A549 (cell line): ENCODE results near the gene PTH2. TPM values are rescaled to one million over a fixed set of nuclear protein-coding genes. Genes with fewer than 3 reads are reported as not detected.

ENCODE experiments used
- CBX2 ChIP-seq: fragments of 200-600 bp; sonication (generic); IDR thresholded peaks from 2 replicates; pipeline ENCODE4 v1.6.1; 2016; ENCODE audit warnings: low read depth, mild to moderate bottlenecking, borderline replicate concordance
- CHD2 ChIP-seq: fragments of 150-350 bp; IDR thresholded peaks from 2 replicates; pipeline ENCODE4 v1.6.1; 2014; ENCODE audit warnings: low read length; ENCODE audit not compliant: partially characterized antibody
- EHF ChIP-seq: fragments of 250-450 bp; sonication (Bioruptor Pico); IDR thresholded peaks from 2 replicates; pipeline ENCODE4 v1.5.0; 2020; ENCODE audit warnings: mild to moderate bottlenecking
- ELK1 ChIP-seq: fragments of 150-350 bp; IDR thresholded peaks from 2 replicates; pipeline ENCODE4 v1.6.1; 2014; ENCODE audit warnings: low read depth, mild to moderate bottlenecking, low read length
- EP300 ChIP-seq, 2 experiments: fragments of >200 bp; sonication (Bioruptor Twin); formaldehyde crosslinking; IDR thresholded peaks; 2 replicates in 1 of 2; 3 replicates in 1 of 2; pipeline ENCODE4 v1.6.1; 2016 to 2017
- ESRRA ChIP-seq: fragments of 150-350 bp; IDR thresholded peaks from 2 replicates; pipeline ENCODE4 v1.6.1; 2014; ENCODE audit warnings: mild to moderate bottlenecking, low read length, borderline replicate concordance
- FOSL2 ChIP-seq, 2 experiments: fragments of 450-650 bp in 1 of 2; fragments of >200 bp in 1 of 2; sonication (Bioruptor Twin) in 1 of 2; formaldehyde crosslinking; IDR thresholded peaks; 2 replicates each; pipeline versions ENCODE4 v1.5.0 to v1.6.1; 2016 to 2020; ENCODE audit warnings: mild to moderate bottlenecking in 1 of 2, moderate library complexity in 1 of 2
- FOXS1 ChIP-seq: fragments of 250-450 bp; sonication (Bioruptor Pico); IDR thresholded peaks from 2 replicates; pipeline ENCODE4 v1.5.0; 2020; ENCODE audit warnings: mild to moderate bottlenecking, moderate library complexity
- HDAC2 ChIP-seq: fragments of 200-600 bp; sonication (generic); IDR thresholded peaks from 2 replicates; pipeline ENCODE4 v1.6.1; 2016
- HES2 ChIP-seq: fragments of >200 bp; sonication (Bioruptor Twin); formaldehyde crosslinking; IDR thresholded peaks from 2 replicates; pipeline ENCODE4 v1.6.1; 2016
- HMGXB4 ChIP-seq: fragments of 250-450 bp; sonication (Bioruptor Pico); IDR thresholded peaks from 2 replicates; pipeline ENCODE4 v1.5.0; 2021; ENCODE audit warnings: mild to moderate bottlenecking, moderate library complexity, borderline replicate concordance
- HOXA7 ChIP-seq: fragments of 250-450 bp; sonication (Bioruptor Pico); IDR thresholded peaks from 2 replicates; pipeline ENCODE4 v1.5.0; 2020; ENCODE audit warnings: mild to moderate bottlenecking, moderate library complexity
- JUNB ChIP-seq: fragments of >200 bp; sonication (Bioruptor Twin); formaldehyde crosslinking; IDR thresholded peaks from 2 replicates; pipeline ENCODE4 v1.6.1; 2016
- KDM1A ChIP-seq: fragments of 200-600 bp; sonication (generic); IDR thresholded peaks from 2 replicates; pipeline ENCODE4 v1.6.1; 2016; ENCODE audit warnings: low read depth, mild to moderate bottlenecking
- MAFK ChIP-seq: fragments of 450-650 bp; IDR thresholded peaks from 2 replicates; pipeline ENCODE4 v1.6.1; 2014; ENCODE audit not compliant: partially characterized antibody
- MAX ChIP-seq: IDR thresholded peaks from 2 replicates; pipeline ENCODE4 v1.6.1; 2012
- NFE2L2 ChIP-seq: fragments of 150-350 bp; conservative IDR thresholded peaks from 2 replicates; pipeline ENCODE4 v1.6.1; 2014; ENCODE audit warnings: low read length
- NPAS2 ChIP-seq: fragments of 250-450 bp; sonication (Bioruptor Pico); IDR thresholded peaks from 2 replicates; pipeline ENCODE4 v1.8.0; 2022; ENCODE audit warnings: mild to moderate bottlenecking, moderate library complexity, borderline replicate concordance
- NR3C1 ChIP-seq: fragments of >200 bp; sonication (Bioruptor Twin); formaldehyde crosslinking; IDR thresholded peaks from 3 replicates; pipeline ENCODE4 v1.6.1; 2017
- POLR2A ChIP-seq: IDR thresholded peaks from 2 replicates; pipeline ENCODE4 v1.6.1; 2012; ENCODE audit warnings: mild to moderate bottlenecking, low read length
- POLR2AphosphoS2 ChIP-seq: conservative IDR thresholded peaks from 2 replicates; pipeline ENCODE4 v1.6.1; 2012; ENCODE audit warnings: low read length, improper control_type of control experiment, inconsistent platforms
- RAD21 ChIP-seq, 2 experiments: fragments of >200 bp in 1 of 2; sonication (Bioruptor Twin) in 1 of 2; formaldehyde crosslinking in 1 of 2; IDR thresholded peaks in 1 of 2; conservative IDR thresholded peaks in 1 of 2; 2 replicates in 1 of 2; 3 replicates in 1 of 2; pipeline ENCODE4 v1.6.1; 2012 to 2018; ENCODE audit warnings: inconsistent platforms in 1 of 2
- REST ChIP-seq: fragments of 200-600 bp; sonication (generic); IDR thresholded peaks from 2 replicates; pipeline ENCODE4 v1.6.1; 2016; ENCODE audit warnings: antibody characterized with exemption, mild to moderate bottlenecking, moderate library complexity
- RFX5 ChIP-seq: fragments of 450-650 bp; IDR thresholded peaks from 2 replicates; pipeline ENCODE4 v1.7.1; 2014; ENCODE audit warnings: antibody characterized with exemption, mild to moderate bottlenecking, moderate library complexity
- RNF2 ChIP-seq: fragments of 200-600 bp; sonication (generic); IDR thresholded peaks from 2 replicates; pipeline ENCODE4 v1.6.1; 2016; ENCODE audit warnings: low read depth, mild to moderate bottlenecking, antibody characterized with exemption, moderate library complexity, borderline replicate concordance
- SREBF2 ChIP-seq: fragments of 450-650 bp; IDR thresholded peaks from 2 replicates; pipeline ENCODE4 v1.6.1; 2014; ENCODE audit warnings: mild to moderate bottlenecking, moderate library complexity
- TP53 ChIP-seq: fragments of 250-450 bp; sonication (Bioruptor Pico); IDR thresholded peaks from 2 replicates; pipeline ENCODE4 v1.5.0; 2021; ENCODE audit warnings: mild to moderate bottlenecking, moderate library complexity
- ZC3H11A ChIP-seq: fragments of 450-650 bp; IDR thresholded peaks from 2 replicates; pipeline ENCODE4 v1.6.1; 2014; ENCODE audit warnings: antibody characterized with exemption, mild to moderate bottlenecking
- polyA plus RNA-seq, 4 experiments: library from polyadenylated mRNA; depleted of rRNA in 3 of 4; stranded (reverse); fragments of >200 nt; fragmentation: RNase III in 1 of 4; extraction: RNeasy Plus Mini Kit Qiagen cat#74134 plus additional on column Dnase treatment in 1 of 4; gene quantifications; 2 replicates in 3 of 4; 3 replicates in 1 of 4; pipeline ENCODE4 v1.2.3, GENCODE V29; 2011 to 2017
- TF ChIP-seq, protein P1 (sequence below): fragments of >200 bp; sonication (Bioruptor Twin); formaldehyde crosslinking; IDR thresholded peaks from 3 replicates; pipeline ENCODE4 v1.6.1; 2016
- TF ChIP-seq, protein P2 (sequence below): IDR thresholded peaks from 2 replicates; pipeline ENCODE4 v1.6.1; 2012
- TF ChIP-seq, protein P3 (sequence below): fragments of >200 bp; sonication (Bioruptor Twin); formaldehyde crosslinking; IDR thresholded peaks from 3 replicates; pipeline ENCODE4 v1.5.1; 2016

PTH2 gene
- polyA plus RNA-seq, 2 of the 4 experiments (the other 2 are of a cell fraction) = not detected

GRCh38 chr19:49453013-49453756 is 29.9 kb upstream of the PTH2 start, which contains the start of gene ALDH16A1 (continued):
- TF ChIP-seq, protein P1, sequence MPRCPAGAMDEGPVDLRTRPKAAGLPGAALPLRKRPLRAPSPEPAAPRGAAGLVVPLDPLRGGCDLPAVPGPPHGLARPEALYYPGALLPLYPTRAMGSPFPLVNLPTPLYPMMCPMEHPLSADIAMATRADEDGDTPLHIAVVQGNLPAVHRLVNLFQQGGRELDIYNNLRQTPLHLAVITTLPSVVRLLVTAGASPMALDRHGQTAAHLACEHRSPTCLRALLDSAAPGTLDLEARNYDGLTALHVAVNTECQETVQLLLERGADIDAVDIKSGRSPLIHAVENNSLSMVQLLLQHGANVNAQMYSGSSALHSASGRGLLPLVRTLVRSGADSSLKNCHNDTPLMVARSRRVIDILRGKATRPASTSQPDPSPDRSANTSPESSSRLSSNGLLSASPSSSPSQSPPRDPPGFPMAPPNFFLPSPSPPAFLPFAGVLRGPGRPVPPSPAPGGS = peak; percentile 94; the same call in 2 of the 3 replicates
- no peak for TF ChIP-seq TP53 (CRISPR knock-in tag)
- no peak for TF ChIP-seq EP300 (IDR thresholded peaks at IDR 0.05)
- TF ChIP-seq SREBF2 = no peak
- no peak for TF ChIP-seq MAFK
- TF ChIP-seq JUNB = no peak
- TF ChIP-seq HDAC2 = no peak
- TF ChIP-seq KDM1A = no peak
- TF ChIP-seq, protein P2, sequence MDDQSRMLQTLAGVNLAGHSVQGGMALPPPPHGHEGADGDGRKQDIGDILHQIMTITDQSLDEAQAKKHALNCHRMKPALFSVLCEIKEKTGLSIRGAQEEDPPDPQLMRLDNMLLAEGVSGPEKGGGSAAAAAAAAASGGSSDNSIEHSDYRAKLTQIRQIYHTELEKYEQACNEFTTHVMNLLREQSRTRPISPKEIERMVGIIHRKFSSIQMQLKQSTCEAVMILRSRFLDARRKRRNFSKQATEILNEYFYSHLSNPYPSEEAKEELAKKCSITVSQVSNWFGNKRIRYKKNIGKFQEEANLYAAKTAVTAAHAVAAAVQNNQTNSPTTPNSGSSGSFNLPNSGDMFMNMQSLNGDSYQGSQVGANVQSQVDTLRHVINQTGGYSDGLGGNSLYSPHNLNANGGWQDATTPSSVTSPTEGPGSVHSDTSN = 0 out of 2 replicates have a peak, but pooled peaks have one; percentile 71
- TF ChIP-seq, protein P3, sequence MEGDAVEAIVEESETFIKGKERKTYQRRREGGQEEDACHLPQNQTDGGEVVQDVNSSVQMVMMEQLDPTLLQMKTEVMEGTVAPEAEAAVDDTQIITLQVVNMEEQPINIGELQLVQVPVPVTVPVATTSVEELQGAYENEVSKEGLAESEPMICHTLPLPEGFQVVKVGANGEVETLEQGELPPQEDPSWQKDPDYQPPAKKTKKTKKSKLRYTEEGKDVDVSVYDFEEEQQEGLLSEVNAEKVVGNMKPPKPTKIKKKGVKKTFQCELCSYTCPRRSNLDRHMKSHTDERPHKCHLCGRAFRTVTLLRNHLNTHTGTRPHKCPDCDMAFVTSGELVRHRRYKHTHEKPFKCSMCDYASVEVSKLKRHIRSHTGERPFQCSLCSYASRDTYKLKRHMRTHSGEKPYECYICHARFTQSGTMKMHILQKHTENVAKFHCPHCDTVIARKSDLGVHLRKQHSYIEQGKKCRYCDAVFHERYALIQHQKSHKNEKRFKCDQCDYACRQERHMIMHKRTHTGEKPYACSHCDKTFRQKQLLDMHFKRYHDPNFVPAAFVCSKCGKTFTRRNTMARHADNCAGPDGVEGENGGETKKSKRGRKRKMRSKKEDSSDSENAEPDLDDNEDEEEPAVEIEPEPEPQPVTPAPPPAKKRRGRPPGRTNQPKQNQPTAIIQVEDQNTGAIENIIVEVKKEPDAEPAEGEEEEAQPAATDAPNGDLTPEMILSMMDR = no peak
- TF ChIP-seq RFX5 = no peak
- no peak for TF ChIP-seq ZC3H11A
- no peak for TF ChIP-seq RNF2
- TF ChIP-seq ELK1 = no peak
- peak; percentile 84 for TF ChIP-seq MAX
- no peak for TF ChIP-seq HMGXB4 (CRISPR knock-in tag)
- no peak for TF ChIP-seq NPAS2 (CRISPR knock-in tag)
- peak; percentile 52 for TF ChIP-seq REST
- TF ChIP-seq CHD2 = peak; percentile 74
- no peak for TF ChIP-seq FOSL2 (IDR thresholded peaks at IDR 0.05)
- no peak for TF ChIP-seq FOSL2 (CRISPR knock-in tag; IDR thresholded peaks at IDR 0.05)
- no peak for TF ChIP-seq HOXA7 (CRISPR knock-in tag)
- no peak for TF ChIP-seq EHF
- no peak for TF ChIP-seq NR3C1
- TF ChIP-seq RAD21 (conservative IDR thresholded peaks at IDR 0.05 in 1 of 2, IDR thresholded peaks at IDR 0.05 in 1 of 2) = no peak
- peak; percentile 85 for TF ChIP-seq POLR2A
- no peak for TF ChIP-seq POLR2AphosphoS2
- TF ChIP-seq NFE2L2 = no peak
- no peak for TF ChIP-seq ESRRA
- no peak for TF ChIP-seq FOXS1
- no peak for TF ChIP-seq CBX2
- no peak for TF ChIP-seq HES2
